Prostate gland (tissue), 2 donors: ENCODE data around the gene GPR35.

Experiments used
- POLR2A ChIP-seq: fragments of 450-650 bp; IDR thresholded peaks from one replicate; pipeline ENCODE4 v1.6.1; 2016; ENCODE audit warnings: antibody characterized with exemption, mild to moderate bottlenecking
- TF ChIP-seq, protein P1 (sequence below), 4 experiments: fragments of 200-600 bp in 2 of 4; fragments of 450-650 bp in 2 of 4; sonication (generic) in 2 of 4; IDR thresholded peaks; 1 replicate in 3 of 4; 2 replicates in 1 of 4; pipeline ENCODE4 v1.5.1; 2016 to 2019; ENCODE audit warnings: antibody characterized with exemption in 4 of 4, mild to moderate bottlenecking in 2 of 4, moderate library complexity in 2 of 4

DNA sequence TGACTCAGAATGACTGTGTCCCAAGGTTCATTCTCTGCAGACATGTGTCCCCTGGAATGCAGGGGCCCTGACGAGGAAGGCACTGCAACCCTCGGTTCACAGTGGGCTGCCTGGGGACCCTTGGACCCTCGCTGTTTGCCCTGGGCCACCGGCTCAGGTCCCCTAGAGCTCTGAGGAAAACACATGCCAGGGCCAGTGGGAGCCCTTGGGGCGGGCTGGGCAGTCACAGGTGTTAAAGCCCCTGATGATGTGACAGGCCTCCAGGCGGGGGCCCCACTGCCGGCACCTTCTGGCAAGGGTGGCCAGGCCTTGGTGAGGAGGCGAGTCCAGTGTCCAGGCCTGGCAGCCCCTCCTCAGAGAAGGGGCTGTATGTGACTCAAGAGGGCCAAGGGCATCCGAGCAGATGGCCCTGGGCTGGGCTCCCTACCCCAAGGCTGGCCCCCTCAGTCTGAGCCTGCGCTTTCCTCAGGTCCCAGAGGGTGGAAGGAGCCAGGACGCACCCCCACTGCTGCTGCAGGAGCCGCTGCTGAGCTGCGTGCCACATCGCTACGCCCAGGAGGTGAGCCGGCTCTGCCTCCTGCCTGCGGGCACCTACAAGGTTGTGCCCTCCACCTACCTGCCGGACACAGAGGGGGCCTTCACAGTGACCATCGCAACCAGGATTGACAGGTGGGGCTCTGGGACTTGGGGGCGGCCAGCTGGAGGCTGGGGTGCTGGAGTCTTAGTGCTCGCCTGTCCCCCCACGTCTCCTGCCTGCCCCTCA is 27.7 kb upstream of the GPR35 start:
- TF ChIP-seq POLR2A = no peak
- TF ChIP-seq, protein P1, sequence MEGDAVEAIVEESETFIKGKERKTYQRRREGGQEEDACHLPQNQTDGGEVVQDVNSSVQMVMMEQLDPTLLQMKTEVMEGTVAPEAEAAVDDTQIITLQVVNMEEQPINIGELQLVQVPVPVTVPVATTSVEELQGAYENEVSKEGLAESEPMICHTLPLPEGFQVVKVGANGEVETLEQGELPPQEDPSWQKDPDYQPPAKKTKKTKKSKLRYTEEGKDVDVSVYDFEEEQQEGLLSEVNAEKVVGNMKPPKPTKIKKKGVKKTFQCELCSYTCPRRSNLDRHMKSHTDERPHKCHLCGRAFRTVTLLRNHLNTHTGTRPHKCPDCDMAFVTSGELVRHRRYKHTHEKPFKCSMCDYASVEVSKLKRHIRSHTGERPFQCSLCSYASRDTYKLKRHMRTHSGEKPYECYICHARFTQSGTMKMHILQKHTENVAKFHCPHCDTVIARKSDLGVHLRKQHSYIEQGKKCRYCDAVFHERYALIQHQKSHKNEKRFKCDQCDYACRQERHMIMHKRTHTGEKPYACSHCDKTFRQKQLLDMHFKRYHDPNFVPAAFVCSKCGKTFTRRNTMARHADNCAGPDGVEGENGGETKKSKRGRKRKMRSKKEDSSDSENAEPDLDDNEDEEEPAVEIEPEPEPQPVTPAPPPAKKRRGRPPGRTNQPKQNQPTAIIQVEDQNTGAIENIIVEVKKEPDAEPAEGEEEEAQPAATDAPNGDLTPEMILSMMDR (IDR thresholded peaks at IDR 0.05) = no peak
